Measurements from ENCODE around the gene SYNDIG1.
"Not testable (repeated sequence)": the region's sequence is repeated elsewhere in the genome, so short reads cannot be mapped to it uniquely, and the experiment has no call there.

The SYNDIG1 gene

GRCh38 chr20:24492031-24492607 lies 22.7 kb downstream of the SYNDIG1 start:
- DNase-seq = no peak

GRCh38 chr20:24492698-24493097 lies 23.3 kb downstream of the SYNDIG1 start:
- DNase-seq = no peak

GRCh38 chr20:24493181-24493580 lies 23.8 kb downstream of the SYNDIG1 start:
- DNase-seq = no peak

- no peak for DNase-seq
These were observed 24.4 kb downstream of the SYNDIG1 start for GRCh38 chr20:24493661-24494459.

- DNase-seq = no peak
These were observed 25.1 kb downstream of the SYNDIG1 start for GRCh38 chr20:24494460-24494920.

GRCh38 chr20:24495266-24495665 lies 25.8 kb downstream of the SYNDIG1 start:
- no peak for DNase-seq

GRCh38 chr20:24497851-24498250 lies 28.4 kb downstream of the SYNDIG1 start:
- DNase-seq = no peak

GRCh38 chr20:24498641-24499040 lies 29.2 kb downstream of the SYNDIG1 start:
- DNase-seq = no peak

- DNase-seq = no peak
These were observed 30.0 kb downstream of the SYNDIG1 start for GRCh38 chr20:24499472-24499871.

GRCh38 chr20:24501764-24502556 lies 32.5 kb downstream of the SYNDIG1 start:
- DNase-seq = peak in 35 of 51 donors; percentile 23 to 86 (median 51)

- peak in 2 of 51 donors; percentile 11 to 62 for DNase-seq
These were observed 33.2 kb downstream of the SYNDIG1 start for GRCh38 chr20:24502661-24503060.

GRCh38 chr20:24503352-24503931 lies 34.0 kb downstream of the SYNDIG1 start:
- peak in 15 of 51 donors; percentile 15 to 68 (median 36) for DNase-seq

- no peak for DNase-seq
These were observed 35.2 kb downstream of the SYNDIG1 start for GRCh38 chr20:24504331-24505285.

- no peak for DNase-seq
These were observed 36.7 kb downstream of the SYNDIG1 start for GRCh38 chr20:24506146-24506545.

- DNase-seq = no peak
These were observed 37.3 kb downstream of the SYNDIG1 start for GRCh38 chr20:24506696-24507095.

GRCh38 chr20:24507182-24507853 lies 37.9 kb downstream of the SYNDIG1 start:
- peak in 1 of 51 donors; percentile 58 for DNase-seq

- not testable (repeated sequence) for DNase-seq
These were observed 43.0 kb downstream of the SYNDIG1 start for GRCh38 chr20:24512441-24512840.

GRCh38 chr20:24518515-24518914 lies 49.1 kb downstream of the SYNDIG1 start:
- DNase-seq = no peak

- DNase-seq = no peak
These were observed 50.0 kb downstream of the SYNDIG1 start for GRCh38 chr20:24519476-24519875.

GRCh38 chr20:24521032-24521431 lies 51.6 kb downstream of the SYNDIG1 start:
- DNase-seq = no peak
